Epidermal melanocyte (primary cell): ENCODE measurements around the gene EIF1AX.
"Not testable (repeated sequence)": the region's sequence is repeated elsewhere in the genome, so short reads cannot be mapped to it uniquely, and the experiment has no call there.

ENCODE experiments used
- DNase-seq: peaks from one replicate; pipeline ENCODE4 v3.0.0; 2011; ENCODE audit warnings: low spot score; ENCODE audit not compliant: insufficient read length

Gene EIF1AX, protein sequence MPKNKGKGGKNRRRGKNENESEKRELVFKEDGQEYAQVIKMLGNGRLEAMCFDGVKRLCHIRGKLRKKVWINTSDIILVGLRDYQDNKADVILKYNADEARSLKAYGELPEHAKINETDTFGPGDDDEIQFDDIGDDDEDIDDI

GRCh38 chrX:20141281-20142220 is at the start of gene EIF1AX:
TSS of gene EIF1AX (minus strand) at chrX:20141838. CDS start at chrX:20141640, 198 bp downstream.
- DNase-seq: peak; percentile 38

GRCh38 chrX:20189171-20189570 is 47.5 kb upstream of the EIF1AX start:
- peak; percentile 15 for DNase-seq

- no peak for DNase-seq
These were observed 40.1 kb upstream of the EIF1AX start for GRCh38 chrX:20181598-20182329.

DNA sequence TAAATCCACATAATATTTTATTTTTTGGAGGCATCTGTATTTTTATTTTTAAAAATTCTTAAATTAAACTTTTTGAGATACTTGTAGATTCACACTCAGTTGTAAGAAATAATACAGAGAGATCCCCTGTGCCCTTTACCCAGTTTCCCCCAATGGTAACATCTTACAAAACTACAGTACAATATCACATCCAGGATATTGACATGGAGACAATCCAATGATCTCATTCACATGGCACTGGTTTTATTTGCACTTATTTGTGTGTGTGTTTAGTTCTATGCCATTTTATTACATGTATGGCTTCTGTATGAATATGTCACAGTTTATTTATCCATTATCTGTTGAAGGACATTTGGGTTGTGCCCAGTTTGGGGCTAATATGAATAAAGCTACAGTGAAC is 35.5 kb upstream of the EIF1AX start:
- DNase-seq: no peak

DNA sequence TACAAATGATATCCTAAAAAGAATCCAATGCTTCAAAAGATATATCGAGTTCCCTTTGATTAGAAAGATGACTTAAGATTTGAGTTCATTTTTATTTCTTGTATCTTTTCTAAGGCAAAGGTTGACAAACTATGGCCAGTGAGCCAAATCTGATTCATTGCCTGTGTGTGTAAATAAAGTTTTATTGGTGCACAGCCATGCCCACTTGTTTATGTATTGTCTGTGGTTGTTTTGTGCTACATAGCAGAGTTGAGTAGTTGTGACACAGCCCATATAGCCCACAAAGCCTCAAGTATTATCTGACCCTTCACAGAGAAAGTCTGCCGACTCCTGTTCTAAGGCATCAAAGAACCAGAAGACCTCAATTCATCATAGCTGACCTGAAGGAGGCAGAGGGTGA is 32.2 kb upstream of the EIF1AX start:
- DNase-seq: no peak

- no peak for DNase-seq
These were observed 31.7 kb upstream of the EIF1AX start for GRCh38 chrX:20173313-20173712.

GRCh38 chrX:20171887-20172286 is 30.2 kb upstream of the EIF1AX start:
- no peak for DNase-seq

DNA sequence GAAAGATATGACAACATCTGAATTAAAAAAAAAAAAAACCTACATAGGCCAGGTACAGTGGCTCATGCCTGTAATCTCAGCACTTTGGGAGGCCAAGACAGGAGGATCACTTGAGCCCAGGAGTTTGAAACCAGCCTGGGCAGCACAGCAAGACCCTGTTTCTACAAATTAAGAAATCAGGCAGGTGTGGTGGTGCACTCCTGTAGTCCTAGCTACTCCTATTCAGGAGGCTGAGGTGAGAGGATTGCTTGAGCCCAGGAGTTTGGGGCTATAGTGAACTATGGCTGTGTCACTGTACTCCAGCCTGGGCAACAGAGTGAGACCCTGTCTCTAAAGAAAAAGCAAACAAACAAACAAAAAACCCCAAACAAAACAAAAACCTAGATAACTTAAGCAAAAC is 20.9 kb upstream of the EIF1AX start:
- DNase-seq: not testable (repeated sequence)

- DNase-seq: peak; percentile 16
These were observed 18.3 kb upstream of the EIF1AX start for GRCh38 chrX:20159797-20160385.

DNA sequence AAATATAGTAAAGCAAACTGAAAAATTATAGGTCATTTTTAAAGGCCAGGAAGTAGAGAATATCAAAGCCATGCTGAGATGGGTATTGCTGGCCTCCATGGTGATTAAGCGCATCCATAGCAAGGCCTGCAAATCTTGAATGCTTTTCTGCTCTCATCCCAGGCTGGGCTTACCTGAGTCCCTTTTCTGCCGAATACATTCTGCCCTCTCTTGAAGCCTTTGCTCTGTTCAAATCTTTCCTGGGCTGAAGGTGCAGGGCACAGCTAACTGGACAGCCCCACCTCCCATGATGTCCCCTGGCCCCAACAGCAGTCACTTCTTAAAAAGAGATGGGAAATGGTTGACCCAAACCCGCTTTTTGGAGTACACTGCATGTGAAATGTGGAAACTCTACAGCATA is 10.1 kb upstream of the EIF1AX start:
- DNase-seq: no peak

DNA sequence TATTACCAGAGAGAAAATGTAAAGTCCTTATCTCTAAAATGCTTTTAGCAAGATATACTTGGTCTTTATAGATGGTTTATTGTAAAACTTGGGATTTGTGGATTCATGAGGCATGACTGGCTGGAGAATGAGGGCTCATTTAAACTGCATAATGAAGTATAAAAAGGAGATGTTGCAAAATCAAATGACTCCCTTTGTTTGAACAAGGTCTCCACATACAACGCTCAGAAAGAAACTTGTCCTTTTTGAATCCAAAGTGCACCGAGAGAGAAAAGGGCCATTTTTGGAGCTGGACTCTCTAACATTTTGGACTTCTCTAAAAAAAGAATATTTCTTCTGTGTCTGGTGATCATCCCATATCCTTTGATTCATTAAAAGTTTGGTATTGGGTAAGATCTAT is 7.7 kb upstream of the EIF1AX start:
- DNase-seq: no peak

- no peak for DNase-seq
These were observed 5.9 kb upstream of the EIF1AX start for GRCh38 chrX:20147561-20147960.

DNA sequence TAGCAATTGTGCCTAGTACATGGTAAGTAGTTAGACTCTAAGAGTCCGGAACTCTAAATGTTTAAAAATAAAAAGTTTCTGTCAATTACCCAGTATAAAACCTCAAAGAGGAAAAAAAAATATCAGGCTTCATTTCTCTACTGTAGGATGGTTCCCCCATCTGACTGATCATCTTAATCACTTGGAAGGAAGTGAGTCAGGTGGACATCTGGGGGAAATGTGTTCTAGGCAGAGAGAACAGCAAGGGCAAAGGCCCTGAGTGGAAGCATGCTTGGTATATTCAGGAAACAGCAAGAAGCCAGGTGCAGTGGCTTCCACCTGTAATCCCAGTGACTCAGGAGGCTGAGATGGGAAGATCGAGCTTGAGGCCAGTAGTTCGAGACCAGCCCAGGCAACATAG is 2.9 kb upstream of the EIF1AX start:
- DNase-seq: no peak

GRCh38 chrX:20143561-20143960 is 1.9 kb upstream of the EIF1AX start:
- DNase-seq: no peak

DNA sequence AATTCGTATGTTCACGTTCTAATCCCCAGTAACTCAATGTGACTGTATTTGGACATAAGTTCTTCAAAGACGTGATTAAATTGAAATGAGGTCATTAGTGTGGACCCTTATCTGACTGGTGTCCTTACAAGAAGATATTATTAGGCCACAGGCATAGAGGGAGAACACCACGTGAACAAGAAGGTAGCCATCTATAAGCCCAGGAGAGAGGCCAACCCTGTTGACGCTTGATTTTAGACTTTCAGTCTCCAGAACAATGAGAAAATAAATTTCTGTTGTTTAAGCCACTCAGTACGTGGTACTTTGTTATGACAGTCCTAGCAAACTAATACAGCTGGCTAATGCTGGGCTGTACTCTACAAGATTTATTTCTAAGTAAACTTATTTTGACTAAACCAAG is 1.5 kb upstream of the EIF1AX start:
- no peak for DNase-seq

GRCh38 chrX:20140420-20140819 is 1.2 kb downstream of the EIF1AX start:
- no peak for DNase-seq

DNA sequence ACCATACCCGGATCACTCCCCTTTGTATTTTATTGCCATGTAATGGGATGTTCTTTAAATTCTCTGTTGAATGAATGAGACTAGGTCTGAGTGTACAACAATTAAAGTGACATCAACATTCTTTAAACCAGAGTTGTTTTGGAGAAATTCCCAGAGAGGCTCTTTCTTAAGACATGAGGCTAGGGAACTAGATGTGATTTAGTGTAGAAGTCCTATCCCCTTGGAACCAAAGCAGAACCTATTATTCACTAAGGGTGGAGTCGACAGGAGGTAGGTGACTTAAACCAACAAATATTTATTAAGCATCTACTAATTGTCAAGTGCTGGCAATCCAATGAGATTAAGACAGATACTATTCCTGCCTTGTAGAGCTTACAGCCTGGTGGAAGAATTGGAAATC is 1.7 kb downstream of the EIF1AX start:
- DNase-seq: no peak

DNA sequence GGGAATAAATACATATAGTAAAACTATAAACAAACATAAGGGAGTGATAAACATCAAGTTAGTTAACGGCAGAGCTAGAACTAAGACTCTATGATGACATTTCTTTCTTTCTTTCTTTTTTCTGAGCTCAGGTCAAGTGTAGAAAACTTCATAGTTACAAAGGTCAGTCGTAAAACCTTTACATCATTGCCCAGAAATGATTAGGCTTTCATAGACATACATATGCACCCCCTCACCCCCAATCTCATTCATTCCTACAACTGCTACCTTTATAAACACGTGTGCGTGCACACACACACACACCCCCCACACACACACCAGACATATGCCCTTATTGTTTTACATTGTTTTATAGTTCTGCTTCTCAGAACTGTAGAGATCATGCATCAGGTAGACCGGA is 5.7 kb downstream of the EIF1AX start:
- no peak for DNase-seq

GRCh38 chrX:20132666-20133065 is 9.0 kb downstream of the EIF1AX start:
- no peak for DNase-seq

GRCh38 chrX:20130357-20130756 is 11.3 kb downstream of the EIF1AX start:
- no peak for DNase-seq

DNA sequence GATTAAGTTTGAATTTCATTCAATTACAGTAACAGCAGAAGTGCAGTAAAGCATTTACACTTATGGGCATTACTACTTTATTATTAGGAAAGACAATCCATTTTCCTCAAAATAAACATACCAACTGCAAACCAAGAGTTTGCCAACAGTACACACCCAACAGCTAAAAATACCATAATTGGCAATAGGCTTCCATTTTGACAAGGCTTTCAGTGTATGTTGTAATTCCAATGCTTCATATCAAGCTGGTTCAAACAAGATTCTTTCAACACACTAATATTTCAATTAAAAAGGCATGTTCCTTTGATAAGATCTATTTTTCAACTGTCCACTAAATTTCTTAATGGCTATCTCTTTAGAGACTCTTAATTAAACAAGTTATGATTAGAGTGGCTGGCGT is 12.1 kb downstream of the EIF1AX start:
- no peak for DNase-seq

GRCh38 chrX:20128670-20129069 is 13.0 kb downstream of the EIF1AX start:
- no peak for DNase-seq
